DOHH2 (cell line): ENCODE data around the gene ISL2.

ENCODE experiments used
- H3F3A ChIP-seq: fragments of 200-600 bp; sonication (generic), shearing (Covaris generic); 2 replicates; pipeline ENCODE4 v1.6.0; 2016; ENCODE audit warnings: antibody characterized with exemption, mild to moderate bottlenecking; ENCODE audit not compliant: control insufficient read depth, insufficient read depth
- H3K27ac ChIP-seq: fragments of 200-600 bp; sonication (generic); 2 replicates; pipeline ENCODE4 v1.5.1; 2014; ENCODE audit warnings: low read depth, mild to moderate bottlenecking, low read length, moderate library complexity
- H3K27me3 ChIP-seq: fragments of 200-600 bp; sonication (generic); 2 replicates; pipeline ENCODE4 v1.6.1; 2014; ENCODE audit warnings: mild to moderate bottlenecking, low read length, mixed read lengths; ENCODE audit not compliant: control insufficient read depth
- H3K36me3 ChIP-seq: fragments of 200-600 bp; sonication (generic); 2 replicates; pipeline ENCODE4 v1.6.1; 2014; ENCODE audit warnings: mild to moderate bottlenecking, low read length, moderate library complexity, mixed read lengths; ENCODE audit not compliant: control insufficient read depth
- H3K4me1 ChIP-seq: fragments of 200-600 bp; sonication (generic); 2 replicates; pipeline ENCODE4 v1.6.1; 2014; ENCODE audit warnings: mild to moderate bottlenecking, low read length, mixed read lengths; ENCODE audit not compliant: control insufficient read depth
- H3K4me2 ChIP-seq: fragments of 200-600 bp; sonication (generic); 2 replicates; pipeline ENCODE4 v1.6.0; 2014; ENCODE audit warnings: mild to moderate bottlenecking, low read length, moderate library complexity
- H3K4me3 ChIP-seq: fragments of 200-600 bp; sonication (generic); 2 replicates; pipeline ENCODE4 v1.5.1; 2014; ENCODE audit warnings: mild to moderate bottlenecking, low read length, mixed read lengths
- H3K79me2 ChIP-seq: fragments of 200-600 bp; sonication (generic); 2 replicates; pipeline ENCODE4 v1.6.1; 2014; ENCODE audit warnings: mild to moderate bottlenecking, low read length, mixed read lengths; ENCODE audit not compliant: control insufficient read depth
- H3K9me2 ChIP-seq: fragments of 200-600 bp; sonication (generic); replicated peaks from 2 replicates; pipeline ENCODE4 v1.6.1; 2014; ENCODE audit warnings: mild to moderate bottlenecking, low read length, mixed read lengths; ENCODE audit not compliant: control insufficient read depth
- H3K9me3 ChIP-seq: fragments of 200-600 bp; sonication (generic); 2 replicates; pipeline ENCODE4 v1.6.1; 2014; ENCODE audit warnings: antibody characterized with exemption, low read length, mixed read lengths; ENCODE audit not compliant: control insufficient read depth, insufficient read depth
- H4K20me1 ChIP-seq: fragments of 200-600 bp; sonication (generic); 2 replicates; pipeline ENCODE4 v1.6.0; 2014; ENCODE audit warnings: low read depth, mild to moderate bottlenecking, antibody characterized with exemption, low read length, moderate library complexity; ENCODE audit not compliant: control insufficient read depth, insufficient read depth
- EZH2phosphoT487 ChIP-seq: fragments of 200-600 bp; sonication (generic); IDR thresholded peaks from 2 replicates; pipeline ENCODE4 v1.6.1; 2017; ENCODE audit warnings: borderline replicate concordance, mild to moderate bottlenecking, antibody characterized with exemption, low read length, moderate library complexity, mixed read lengths
- TF ChIP-seq, protein P1 (sequence below): fragments of 200-600 bp; sonication (generic); IDR thresholded peaks from one replicate; pipeline ENCODE4 v1.5.1; 2014; ENCODE audit warnings: antibody characterized with exemption, mild to moderate bottlenecking, low read depth, low read length; ENCODE audit not compliant: poor library complexity, severe bottlenecking

ISL2 gene

DNA sequence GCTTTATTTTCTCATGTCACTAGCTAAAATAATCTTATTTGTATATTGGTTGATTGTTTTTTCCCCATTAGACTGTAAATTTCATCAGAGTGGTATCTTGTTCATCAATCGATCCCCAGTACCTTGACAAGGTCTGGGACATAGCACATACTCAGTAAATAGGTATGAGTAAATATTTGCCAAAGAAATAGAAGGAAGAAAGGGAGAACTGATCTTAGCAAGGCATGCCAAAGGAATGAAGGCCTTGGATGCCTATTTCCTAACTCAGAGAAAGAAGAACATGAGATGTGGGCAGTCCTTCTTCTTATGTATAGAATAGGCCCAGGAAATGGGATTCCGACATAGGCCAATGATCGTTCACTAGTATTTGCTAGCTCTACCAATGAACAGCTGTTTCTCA lies 54.7 kb downstream of the ISL2 start:
- Histone ChIP-seq H4K20me1 (no peaks in the 10 kb centered on the region), H3K9me3 (no peaks in the 10 kb centered on the region), H3F3A (no peaks in the 10 kb centered on the region), H3K36me3 (no peaks in the 10 kb centered on the region), H3K27ac (no peak overlapping the region), H3K4me1 (no peaks in the 10 kb centered on the region), H3K4me3 (no peak overlapping the region), H3K79me2 (no peaks in the 10 kb centered on the region), H3K9me2 (no peaks in the 10 kb centered on the region), H3K27me3 (peaks cover under 1% of the 10 kb centered on the region; the same call in 1 of the 2 replicates), H3K4me2 (no peak overlapping the region)
- TF ChIP-seq, protein P1, sequence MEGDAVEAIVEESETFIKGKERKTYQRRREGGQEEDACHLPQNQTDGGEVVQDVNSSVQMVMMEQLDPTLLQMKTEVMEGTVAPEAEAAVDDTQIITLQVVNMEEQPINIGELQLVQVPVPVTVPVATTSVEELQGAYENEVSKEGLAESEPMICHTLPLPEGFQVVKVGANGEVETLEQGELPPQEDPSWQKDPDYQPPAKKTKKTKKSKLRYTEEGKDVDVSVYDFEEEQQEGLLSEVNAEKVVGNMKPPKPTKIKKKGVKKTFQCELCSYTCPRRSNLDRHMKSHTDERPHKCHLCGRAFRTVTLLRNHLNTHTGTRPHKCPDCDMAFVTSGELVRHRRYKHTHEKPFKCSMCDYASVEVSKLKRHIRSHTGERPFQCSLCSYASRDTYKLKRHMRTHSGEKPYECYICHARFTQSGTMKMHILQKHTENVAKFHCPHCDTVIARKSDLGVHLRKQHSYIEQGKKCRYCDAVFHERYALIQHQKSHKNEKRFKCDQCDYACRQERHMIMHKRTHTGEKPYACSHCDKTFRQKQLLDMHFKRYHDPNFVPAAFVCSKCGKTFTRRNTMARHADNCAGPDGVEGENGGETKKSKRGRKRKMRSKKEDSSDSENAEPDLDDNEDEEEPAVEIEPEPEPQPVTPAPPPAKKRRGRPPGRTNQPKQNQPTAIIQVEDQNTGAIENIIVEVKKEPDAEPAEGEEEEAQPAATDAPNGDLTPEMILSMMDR: no peak
- no peak for TF ChIP-seq EZH2phosphoT487

DNA sequence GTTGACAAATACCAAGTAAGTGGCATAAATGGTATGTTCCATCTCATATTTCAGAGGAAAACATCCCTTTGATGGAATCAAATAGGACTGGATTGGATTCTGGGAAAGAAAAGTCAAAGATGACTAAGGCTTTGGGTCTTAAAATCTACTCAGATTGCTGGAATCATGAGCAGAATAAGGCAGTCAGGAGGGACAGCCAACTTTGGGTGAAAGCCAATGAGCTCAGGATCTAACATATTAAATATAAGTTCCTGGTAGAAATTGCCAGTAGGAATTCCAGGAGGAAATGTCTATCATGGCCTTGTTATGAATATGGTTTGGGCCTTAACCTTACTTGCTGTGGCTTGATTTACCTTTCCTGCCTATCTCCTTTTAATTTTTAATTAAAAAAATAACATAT lies 55.3 kb downstream of the ISL2 start:
- Histone ChIP-seq H3K27ac (no peak overlapping the region), H3K79me2 (no peaks in the 10 kb centered on the region), H3K9me3 (no peaks in the 10 kb centered on the region), H3F3A (no peaks in the 10 kb centered on the region), H3K9me2 (no peaks in the 10 kb centered on the region), H3K4me1 (no peaks in the 10 kb centered on the region), H3K36me3 (no peaks in the 10 kb centered on the region), H3K4me2 (no peak overlapping the region), H3K4me3 (no peak overlapping the region), H4K20me1 (no peaks in the 10 kb centered on the region), H3K27me3 (no peaks in the 10 kb centered on the region)
- TF ChIP-seq EZH2phosphoT487: no peak
- TF ChIP-seq, protein P1: no peak
